ENCODE measurements around the gene IFNLR1.

Gene IFNLR1

DNA sequence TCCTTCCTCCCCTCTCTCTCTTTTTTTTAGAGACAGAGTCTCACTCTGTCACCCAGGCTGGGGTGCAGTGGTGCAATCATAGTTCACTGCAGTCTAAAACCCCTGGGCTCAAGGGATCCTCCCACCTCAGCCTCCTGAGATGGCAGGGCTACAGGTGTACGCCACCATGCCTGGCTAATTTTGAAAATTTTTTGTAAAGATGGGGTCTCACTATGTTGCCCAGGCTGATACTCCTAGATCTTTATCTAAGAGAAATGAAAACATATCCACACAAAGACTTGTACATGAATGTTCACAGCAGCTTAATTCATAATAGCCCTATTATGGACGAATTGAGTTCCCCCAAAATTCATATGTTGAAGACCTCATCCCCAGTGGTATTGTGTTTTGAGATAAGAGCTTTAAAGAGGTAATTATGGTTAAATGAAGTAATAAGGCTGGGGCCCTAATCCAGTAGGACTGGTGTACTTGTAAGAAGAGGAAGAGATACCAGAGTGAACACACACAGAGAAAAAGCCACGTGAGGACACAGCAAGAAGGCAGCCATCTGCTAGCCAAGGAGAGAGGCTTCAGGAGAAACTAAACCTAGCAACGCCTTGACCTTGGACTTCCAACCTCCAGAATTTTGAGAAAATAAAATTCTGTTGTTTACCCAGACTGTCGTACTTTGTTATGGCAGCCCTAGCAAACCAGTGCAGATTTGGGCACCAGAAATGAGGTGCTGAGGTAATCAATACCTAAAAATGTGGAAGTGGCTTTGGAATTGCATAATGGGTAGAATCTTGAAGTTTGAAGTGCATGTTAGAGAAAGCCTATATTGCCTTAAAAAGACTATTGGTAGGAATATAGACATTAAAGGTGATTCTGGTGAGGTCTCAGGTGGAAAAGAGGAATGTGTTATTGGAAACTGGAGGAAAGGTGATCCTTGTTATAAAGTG is 13.2 kb downstream of the IFNLR1 start:
- TF ChIP-seq EGR1 (IDR thresholded peaks at IDR 0.05) (no peak), TAF1 (IDR thresholded peaks at IDR 0.05; ENCODE audit: low read depth) (no peak), CREB1 (IDR thresholded peaks at IDR 0.05; ENCODE audit: low read depth) (no peak), ZBTB7A (IDR thresholded peaks at IDR 0.05; ENCODE audit: low read depth) (no peak)
- TF ChIP-seq, protein P1, sequence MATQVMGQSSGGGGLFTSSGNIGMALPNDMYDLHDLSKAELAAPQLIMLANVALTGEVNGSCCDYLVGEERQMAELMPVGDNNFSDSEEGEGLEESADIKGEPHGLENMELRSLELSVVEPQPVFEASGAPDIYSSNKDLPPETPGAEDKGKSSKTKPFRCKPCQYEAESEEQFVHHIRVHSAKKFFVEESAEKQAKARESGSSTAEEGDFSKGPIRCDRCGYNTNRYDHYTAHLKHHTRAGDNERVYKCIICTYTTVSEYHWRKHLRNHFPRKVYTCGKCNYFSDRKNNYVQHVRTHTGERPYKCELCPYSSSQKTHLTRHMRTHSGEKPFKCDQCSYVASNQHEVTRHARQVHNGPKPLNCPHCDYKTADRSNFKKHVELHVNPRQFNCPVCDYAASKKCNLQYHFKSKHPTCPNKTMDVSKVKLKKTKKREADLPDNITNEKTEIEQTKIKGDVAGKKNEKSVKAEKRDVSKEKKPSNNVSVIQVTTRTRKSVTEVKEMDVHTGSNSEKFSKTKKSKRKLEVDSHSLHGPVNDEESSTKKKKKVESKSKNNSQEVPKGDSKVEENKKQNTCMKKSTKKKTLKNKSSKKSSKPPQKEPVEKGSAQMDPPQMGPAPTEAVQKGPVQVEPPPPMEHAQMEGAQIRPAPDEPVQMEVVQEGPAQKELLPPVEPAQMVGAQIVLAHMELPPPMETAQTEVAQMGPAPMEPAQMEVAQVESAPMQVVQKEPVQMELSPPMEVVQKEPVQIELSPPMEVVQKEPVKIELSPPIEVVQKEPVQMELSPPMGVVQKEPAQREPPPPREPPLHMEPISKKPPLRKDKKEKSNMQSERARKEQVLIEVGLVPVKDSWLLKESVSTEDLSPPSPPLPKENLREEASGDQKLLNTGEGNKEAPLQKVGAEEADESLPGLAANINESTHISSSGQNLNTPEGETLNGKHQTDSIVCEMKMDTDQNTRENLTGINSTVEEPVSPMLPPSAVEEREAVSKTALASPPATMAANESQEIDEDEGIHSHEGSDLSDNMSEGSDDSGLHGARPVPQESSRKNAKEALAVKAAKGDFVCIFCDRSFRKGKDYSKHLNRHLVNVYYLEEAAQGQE (IDR thresholded peaks at IDR 0.05; ENCODE audit: low read depth): no peak
- TF ChIP-seq, protein P2, sequence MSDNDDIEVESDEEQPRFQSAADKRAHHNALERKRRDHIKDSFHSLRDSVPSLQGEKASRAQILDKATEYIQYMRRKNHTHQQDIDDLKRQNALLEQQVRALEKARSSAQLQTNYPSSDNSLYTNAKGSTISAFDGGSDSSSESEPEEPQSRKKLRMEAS (IDR thresholded peaks at IDR 0.05): no peak

DNA sequence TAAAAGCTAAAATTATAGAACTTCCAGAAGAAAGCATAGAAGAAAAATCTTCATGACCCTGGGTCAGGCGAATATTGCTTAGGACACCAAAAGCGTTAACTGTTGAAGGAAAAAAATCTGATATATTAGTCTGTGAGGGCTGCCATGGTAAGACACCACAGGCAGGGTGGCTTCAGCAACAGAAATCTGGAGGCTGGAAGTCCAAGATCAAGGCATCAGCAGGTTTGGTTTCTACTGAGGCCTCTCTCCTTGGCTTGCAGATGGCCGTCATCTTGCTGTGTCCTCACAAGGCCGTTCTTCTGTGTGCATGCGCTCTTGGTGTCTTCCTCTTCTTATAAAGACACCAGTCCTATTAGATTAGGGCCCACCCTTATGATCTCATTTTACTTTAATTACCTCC is 14.5 kb downstream of the IFNLR1 start:
- TF ChIP-seq ZBTB7A (IDR thresholded peaks at IDR 0.05; ENCODE audit: low read depth) (no peak), TAF1 (IDR thresholded peaks at IDR 0.05; ENCODE audit: low read depth) (no peak), RAD21 (IDR thresholded peaks at IDR 0.05; ENCODE audit: low read depth) (no peak), YY1 (IDR thresholded peaks at IDR 0.05; ENCODE audit: low read depth) (no peak), CEBPB (IDR thresholded peaks at IDR 0.05) (no peak)
- TF ChIP-seq, protein P2 (IDR thresholded peaks at IDR 0.05): no peak

DNA sequence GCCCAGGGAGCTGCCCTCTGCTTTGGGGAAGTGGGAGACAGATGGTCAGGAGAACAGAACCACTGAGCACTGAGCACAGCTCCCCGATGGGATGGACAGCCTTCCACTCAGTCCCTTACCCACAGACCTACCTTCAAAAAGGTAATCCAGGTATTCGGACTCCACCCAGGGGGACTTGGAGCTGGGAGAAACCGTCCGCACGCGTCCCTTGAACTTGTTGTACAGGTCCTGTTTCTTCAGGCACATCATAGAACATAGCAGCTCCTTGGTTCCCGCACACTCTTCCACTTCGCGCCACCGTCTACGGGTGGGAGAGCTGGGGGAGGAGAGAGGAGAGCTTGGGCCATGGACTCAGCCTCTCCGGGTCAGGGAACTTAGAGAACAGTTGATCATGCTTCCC is 17.8 kb downstream of the IFNLR1 start:
- TF ChIP-seq ZBTB7A (IDR thresholded peaks at IDR 0.05; ENCODE audit: low read depth): no peak
- TF ChIP-seq, protein P3, sequence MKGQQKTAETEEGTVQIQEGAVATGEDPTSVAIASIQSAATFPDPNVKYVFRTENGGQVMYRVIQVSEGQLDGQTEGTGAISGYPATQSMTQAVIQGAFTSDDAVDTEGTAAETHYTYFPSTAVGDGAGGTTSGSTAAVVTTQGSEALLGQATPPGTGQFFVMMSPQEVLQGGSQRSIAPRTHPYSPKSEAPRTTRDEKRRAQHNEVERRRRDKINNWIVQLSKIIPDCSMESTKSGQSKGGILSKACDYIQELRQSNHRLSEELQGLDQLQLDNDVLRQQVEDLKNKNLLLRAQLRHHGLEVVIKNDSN (IDR thresholded peaks at IDR 0.05): no peak
- no peak for TF ChIP-seq NFIC (IDR thresholded peaks at IDR 0.05)
- no peak for TF ChIP-seq TCF12 (IDR thresholded peaks at IDR 0.05; ENCODE audit: low read depth)
- TF ChIP-seq, protein P2 (IDR thresholded peaks at IDR 0.05): no peak
- no peak for TF ChIP-seq FOXM1 (IDR thresholded peaks at IDR 0.05; ENCODE audit: borderline replicate concordance, low read depth)
- no peak for TF ChIP-seq EP300 (IDR thresholded peaks at IDR 0.05; ENCODE audit: borderline replicate concordance)
- TF ChIP-seq YY1 (IDR thresholded peaks at IDR 0.05; ENCODE audit: low read depth): no peak
- TF ChIP-seq, protein P1 (IDR thresholded peaks at IDR 0.05; ENCODE audit: low read depth): no peak
- no peak for TF ChIP-seq TAF1 (IDR thresholded peaks at IDR 0.05; ENCODE audit: low read depth)
- no peak for TF ChIP-seq EGR1 (IDR thresholded peaks at IDR 0.05)
- TF ChIP-seq CEBPB (IDR thresholded peaks at IDR 0.05): no peak
- no peak for TF ChIP-seq TEAD4 (IDR thresholded peaks at IDR 0.05)
- TF ChIP-seq CREB1 (IDR thresholded peaks at IDR 0.05; ENCODE audit: low read depth): no peak

DNA sequence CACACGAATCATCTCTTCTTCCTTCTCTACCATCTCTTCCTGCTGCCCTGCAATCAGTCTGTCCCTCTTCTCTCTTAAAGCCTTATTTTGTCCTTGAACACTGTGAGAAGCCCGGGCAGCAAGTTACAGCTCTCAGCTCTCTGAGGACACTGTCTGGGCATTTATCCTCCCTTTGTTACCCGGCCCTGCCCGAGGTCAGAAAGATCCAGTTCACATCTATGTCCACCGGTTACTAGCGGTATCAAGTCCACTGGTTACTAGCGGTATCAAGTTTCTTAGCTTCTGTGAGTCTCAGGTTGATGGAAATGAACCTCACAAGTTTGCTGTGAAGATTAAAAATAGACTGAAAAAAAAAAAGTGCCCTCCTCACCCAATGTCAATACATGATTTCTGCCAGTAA is 18.8 kb downstream of the IFNLR1 start:
- TF ChIP-seq TCF12 (IDR thresholded peaks at IDR 0.05; ENCODE audit: low read depth) (no peak), NFIC (IDR thresholded peaks at IDR 0.05) (no peak), ZBTB7A (IDR thresholded peaks at IDR 0.05; ENCODE audit: low read depth) (no peak), YY1 (IDR thresholded peaks at IDR 0.05; ENCODE audit: low read depth) (no peak), RAD21 (IDR thresholded peaks at IDR 0.05; ENCODE audit: low read depth) (no peak), TEAD4 (IDR thresholded peaks at IDR 0.05) (no peak)
- TF ChIP-seq, protein P2 (IDR thresholded peaks at IDR 0.05): no peak
- TF ChIP-seq, protein P1 (IDR thresholded peaks at IDR 0.05; ENCODE audit: low read depth): no peak
